Astrocyte of the spinal cord (primary cell): ENCODE data around the gene NOP56.

Source experiments
- DNase-seq: peaks from one replicate; pipeline ENCODE4 v3.0.0; 2011; ENCODE audit warnings: low read depth, low spot score
- H3K4me3 ChIP-seq: 2 replicates; pipeline ENCODE4 v1.5.1; 2011; ENCODE audit warnings: low read depth, mild to moderate bottlenecking, low read length, moderate library complexity
- CTCF ChIP-seq: IDR thresholded peaks from 2 replicates; pipeline ENCODE4 v1.5.1; 2012; ENCODE audit warnings: low read depth, mild to moderate bottlenecking, low read length, inconsistent platforms
- in situ Hi-C: cut with HindIII; loops from 2 replicates; pipeline ENCODE4 v1.10.0; 2017; ENCODE audit warnings: low sequenced_read_pairs

The NOP56 gene

GRCh38 chr20:2658414-2659354, 6.3 kb downstream of the NOP56 start:
- DNase-seq = no peak
- no peak for TF ChIP-seq CTCF

GRCh38 chr20:2659547-2659946, 7.1 kb downstream of the NOP56 start:
- H3K4me3 ChIP-seq = no peak overlapping the region

More at GRCh38 chr20:2658414-2659354, 6.3 kb downstream of the NOP56 start:
- no peak overlapping the region for H3K4me3 ChIP-seq
- in situ Hi-C loops = no loop called here

GRCh38 chr20:2663364-2663886, 11.0 kb downstream of the NOP56 start:
- no peak for TF ChIP-seq CTCF
- in situ Hi-C loops = no loop called here
- H3K4me3 ChIP-seq = peak overlapping the region; percentile 90
- DNase-seq = no peak

More at GRCh38 chr20:2659547-2659946, 7.1 kb downstream of the NOP56 start:
- in situ Hi-C loops = no loop called here
- TF ChIP-seq CTCF = no peak
- DNase-seq = no peak

- TF ChIP-seq CTCF = no peak
- DNase-seq = peak; percentile 92
- in situ Hi-C loops = no loop called here
- peak within 1 kb of the TSS; percentile 90 for H3K4me3 ChIP-seq
Observed at GRCh38 chr20:2663887-2664719, 11.7 kb downstream of the NOP56 start, which contains the start of gene IDH3B. IDH3B (minus strand) TSS chr20:2664216; CDS start chr20:2664188, 28 bp downstream.

GRCh38 chr20:2671977-2672376, 19.5 kb downstream of the NOP56 start:
- in situ Hi-C loops = no loop called here
- peak; percentile 32 for TF ChIP-seq CTCF
- H3K4me3 ChIP-seq = no peak overlapping the region
- DNase-seq = no peak

GRCh38 chr20:2672446-2672845, 20.0 kb downstream of the NOP56 start:
- DNase-seq = no peak
- TF ChIP-seq CTCF = no peak
- in situ Hi-C loops = no loop called here
- H3K4me3 ChIP-seq = no peak overlapping the region
